ENCODE measurements around the gene APC2. TPM values are rescaled to one million over a fixed set of nuclear protein-coding genes. Genes with fewer than 3 reads are reported as not detected.

APC2 gene
- polyA plus RNA-seq, 1 donor (not counting 4 experiments of a cell fraction or from before 2014, with no cell fraction given) = 0.01 TPM

GRCh38 chr19:1455002-1455335 lies 5.0 kb downstream of the APC2 start:
- Histone ChIP-seq H3K4me2 (ENCODE audit: control insufficient read depth, extremely low read depth, insufficient read depth, low read depth, low read length) (peak overlapping the region; percentile 32), H3K79me2 (ENCODE audit: control insufficient read depth, insufficient read depth, low read length) (no peaks in the 10 kb centered on the region), H3K9me1 (ENCODE audit: control insufficient read depth, extremely low read depth, insufficient read depth, low read length) (no peaks in the 10 kb centered on the region), H4K20me1 (ENCODE audit: control insufficient read depth, extremely low read depth, insufficient read depth, low read length) (no peaks in the 10 kb centered on the region), H2AFZ (ENCODE audit: control insufficient read depth, low read length) (no peak overlapping the region), H3K27me3 (ENCODE audit: control insufficient read depth, extremely low read depth, insufficient read depth, low read length) (peaks cover 76% of the 10 kb centered on the region), H3K9me3 (ENCODE audit: control insufficient read depth, low read depth, low read length) (no peaks in the 10 kb centered on the region), H3K27ac (ENCODE audit: control insufficient read depth, insufficient read depth, low read length) (no peak overlapping the region), H3K4me3 (ENCODE audit: control insufficient read depth in 2 of 3, extremely low read depth in 1 of 3, insufficient read depth in 2 of 3, low read depth in 1 of 3, low read length in 3 of 3) (no peak overlapping the region), H3K36me3 (ENCODE audit: control insufficient read depth in 2 of 2, extremely low read depth in 1 of 2, insufficient read depth in 2 of 2, low read length in 2 of 2) (no peaks in the 10 kb centered on the region), H3K4me1 (ENCODE audit: control insufficient read depth, extremely low read depth, insufficient read depth, low read length) (peaks cover 6% of the 10 kb centered on the region), H3K9ac (ENCODE audit: control insufficient read depth, extremely low read depth, insufficient read depth, low read length) (no peak overlapping the region)
- FAIRE-seq (no peak), DNase-seq (ENCODE audit: low read depth, low spot score) (no peak)
- dilution Hi-C loops (cut with MboI; ENCODE audit: extremely low pct_ligation_motif_present, low sequenced_read_pairs) = no loop called here
- TF ChIP-seq EZH2 (IDR thresholded peaks at IDR 0.05; ENCODE audit: low read length) (no peak), CTCF (optimal IDR thresholded peaks at IDR 0.05 in 1 of 3, IDR thresholded peaks at IDR 0.05 in 1 of 3, conservative IDR thresholded peaks at IDR 0.05 in 1 of 3; ENCODE audit: extremely low read depth in 1 of 3, insufficient read depth in 2 of 3, low read length in 3 of 3) (no peak)

- peak; percentile 55 for FAIRE-seq
These were observed 5.6 kb downstream of the APC2 start for GRCh38 chr19:1455336-1456120.

More at GRCh38 chr19:1455336-1456120, 5.6 kb downstream of the APC2 start:
- no peaks in the 10 kb centered on the region for H3K9me3 ChIP-seq (ENCODE audit: control insufficient read depth, low read depth, low read length)
- dilution Hi-C loops (cut with MboI; ENCODE audit: extremely low pct_ligation_motif_present, low sequenced_read_pairs) = no loop called here
- DNase-seq (ENCODE audit: low read depth, low spot score) = no peak
- no peaks in the 10 kb centered on the region for H3K9me1 ChIP-seq (ENCODE audit: control insufficient read depth, extremely low read depth, insufficient read depth, low read length)
- peaks cover 6% of the 10 kb centered on the region for H3K4me1 ChIP-seq (ENCODE audit: control insufficient read depth, extremely low read depth, insufficient read depth, low read length)
- no peak for TF ChIP-seq EZH2 (IDR thresholded peaks at IDR 0.05; ENCODE audit: low read length)
- TF ChIP-seq CTCF (optimal IDR thresholded peaks at IDR 0.05 in 1 of 3, IDR thresholded peaks at IDR 0.05 in 1 of 3, conservative IDR thresholded peaks at IDR 0.05 in 1 of 3; ENCODE audit: extremely low read depth in 1 of 3, insufficient read depth in 2 of 3, low read length in 3 of 3) = no peak
- H4K20me1 ChIP-seq (ENCODE audit: control insufficient read depth, extremely low read depth, insufficient read depth, low read length) = no peaks in the 10 kb centered on the region
- H3K79me2 ChIP-seq (ENCODE audit: control insufficient read depth, insufficient read depth, low read length) = no peaks in the 10 kb centered on the region
- H3K27me3 ChIP-seq (ENCODE audit: control insufficient read depth, extremely low read depth, insufficient read depth, low read length) = peaks cover 71% of the 10 kb centered on the region
- H2AFZ ChIP-seq (ENCODE audit: control insufficient read depth, low read length) = no peak overlapping the region
- H3K4me2 ChIP-seq (ENCODE audit: control insufficient read depth, extremely low read depth, insufficient read depth, low read depth, low read length) = peak overlapping the region; percentile 32
- H3K27ac ChIP-seq (ENCODE audit: control insufficient read depth, insufficient read depth, low read length) = no peak overlapping the region
- H3K9ac ChIP-seq (ENCODE audit: control insufficient read depth, extremely low read depth, insufficient read depth, low read length) = no peak overlapping the region
- H3K4me3 ChIP-seq (ENCODE audit: control insufficient read depth in 2 of 3, extremely low read depth in 1 of 3, insufficient read depth in 2 of 3, low read depth in 1 of 3, low read length in 3 of 3) = no peak overlapping the region
- H3K36me3 ChIP-seq (ENCODE audit: control insufficient read depth in 2 of 2, extremely low read depth in 1 of 2, insufficient read depth in 2 of 2, low read length in 2 of 2) = no peaks in the 10 kb centered on the region
